HuH-7.5 (cell line): Measurements from ENCODE around the gene FAM181B.
A peak's percentile ranks its signal among the peaks of the same experiment; 100 is the strongest.

ENCODE experiments used
- DNase-seq: peaks from one replicate; pipeline ENCODE4 v3.0.0; 2011; ENCODE audit warnings: low spot score

Gene FAM181B

DNA sequence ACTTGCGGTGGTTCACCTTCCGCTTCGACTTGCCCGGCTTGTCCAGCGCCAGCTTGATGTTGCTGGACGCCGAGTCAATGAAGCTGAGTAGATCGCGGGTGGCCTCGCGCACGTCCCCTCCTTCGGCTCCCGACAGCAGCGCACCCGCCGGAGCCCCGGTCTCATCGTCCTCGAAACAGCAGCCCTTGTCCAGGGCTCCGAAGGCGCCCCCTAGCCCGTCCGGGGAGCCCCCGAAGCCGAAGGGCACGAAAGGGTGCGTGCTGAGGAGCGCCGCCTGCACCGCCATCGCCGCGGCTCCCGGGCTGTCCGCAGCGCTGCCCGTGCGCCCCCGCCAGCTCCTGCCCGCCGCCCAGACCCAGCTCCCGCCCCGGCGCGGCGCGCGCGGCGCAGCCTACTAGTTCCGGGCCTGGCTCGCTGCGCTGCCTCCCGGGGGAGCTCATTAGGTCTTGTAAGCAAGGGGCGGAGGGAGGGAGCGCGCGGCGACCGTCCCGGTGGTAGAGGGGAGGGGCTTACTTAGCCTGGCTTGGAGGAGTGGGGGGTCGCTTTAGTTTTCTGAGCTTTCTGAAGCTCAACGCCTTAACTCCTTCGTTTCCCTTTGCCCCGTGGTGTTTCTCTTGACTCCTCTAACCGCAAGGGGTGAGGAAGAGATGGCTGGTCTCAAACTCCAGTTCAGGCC lies at the start of gene FAM181B:
Gene FAM181B, minus strand, starts transcription at position 421 of the 676 bp plus-strand sequence. Its CDS starts 135 bp downstream, at position 286.
- DNase-seq = peak; percentile 37

- no peak for DNase-seq
Measured at GRCh38 chr11:82782825-82783374, 49.2 kb upstream of the FAM181B start.

DNA sequence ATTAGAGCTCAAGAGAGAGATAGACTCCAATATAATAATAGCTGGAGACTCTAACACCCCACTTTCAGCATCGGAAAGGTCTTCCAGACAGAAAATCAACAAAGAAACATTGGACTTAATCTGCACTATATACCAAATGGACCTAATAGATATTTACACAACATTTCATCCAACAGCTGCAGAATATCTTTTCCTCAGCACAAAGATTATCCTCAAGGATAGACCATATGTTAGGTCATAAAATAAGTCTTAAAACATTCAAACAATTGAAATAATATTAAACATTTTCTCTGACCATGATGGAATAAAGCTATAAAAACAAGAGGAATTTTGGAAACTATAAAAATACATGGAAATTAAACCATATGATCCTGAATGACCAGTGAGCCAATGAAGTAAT lies 45.1 kb upstream of the FAM181B start:
- no peak for DNase-seq

DNA sequence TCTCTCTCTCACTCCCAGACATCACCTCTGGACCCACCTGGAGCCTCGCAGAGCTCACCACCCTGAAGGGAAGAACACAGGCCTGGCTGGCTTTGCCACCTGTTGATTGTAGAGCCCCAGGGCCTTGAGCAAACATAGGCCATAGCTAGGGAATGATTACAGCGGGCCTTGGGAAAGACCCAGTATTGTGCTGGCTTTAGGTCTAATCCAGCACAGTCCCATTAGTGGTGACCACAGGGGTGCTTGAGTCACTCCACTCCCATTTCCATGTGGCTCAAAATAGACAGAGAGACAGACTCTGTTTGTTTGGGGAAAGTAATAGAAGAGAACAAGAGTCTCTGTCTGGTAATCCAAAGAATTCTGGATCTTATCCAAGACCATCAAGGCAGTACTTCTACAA lies 42.7 kb upstream of the FAM181B start:
- no peak for DNase-seq

DNA sequence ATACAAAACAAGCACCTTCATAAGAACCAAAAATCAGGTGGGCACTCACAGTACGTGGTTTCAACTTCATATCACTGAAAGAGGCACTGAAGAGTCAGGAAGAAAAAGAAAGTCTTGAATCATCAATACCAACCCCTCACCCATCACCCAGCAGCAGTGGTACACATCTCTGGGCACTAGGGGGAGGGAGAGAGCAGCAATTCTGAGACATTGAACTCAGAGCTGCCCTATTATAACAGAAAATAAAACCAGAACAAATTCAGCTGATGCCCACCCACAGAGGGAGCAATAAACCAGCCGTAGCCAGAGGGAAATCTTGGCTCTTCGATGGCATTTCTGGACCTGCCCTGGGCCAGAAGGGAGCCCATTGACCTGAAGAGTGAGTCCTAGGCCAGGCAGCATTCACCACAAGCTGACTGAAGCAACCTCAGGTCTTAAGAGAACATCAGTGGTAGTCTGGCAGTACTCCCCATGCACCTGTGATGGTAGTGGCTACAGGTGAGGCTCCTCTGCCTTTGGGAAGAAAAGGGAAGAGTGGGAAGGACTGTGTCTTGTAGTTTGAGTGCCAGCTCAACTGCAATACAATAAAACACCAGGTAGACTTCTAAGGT lies 42.2 kb upstream of the FAM181B start:
- peak; percentile 34 for DNase-seq

DNA sequence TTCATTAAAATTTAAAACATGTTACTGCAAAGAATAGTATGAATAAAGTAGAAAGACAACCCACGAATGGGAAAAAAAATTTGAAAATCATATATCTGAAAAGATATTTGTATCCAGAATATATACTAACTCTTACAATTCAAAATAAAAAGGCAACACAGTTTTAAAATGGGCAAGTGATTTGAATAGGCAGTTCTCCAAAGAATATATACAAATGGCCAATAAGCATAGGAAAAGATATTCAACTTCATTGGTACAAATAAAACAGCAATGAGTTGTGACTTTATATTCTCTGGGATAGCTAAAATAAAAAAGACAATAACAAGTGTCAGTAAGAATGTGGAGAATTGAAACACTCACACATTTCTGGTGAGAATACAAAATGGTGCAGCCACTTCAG lies 41.6 kb upstream of the FAM181B start:
- no peak for DNase-seq

GRCh38 chr11:82771781-82772180 lies 38.1 kb upstream of the FAM181B start:
- no peak for DNase-seq

DNA sequence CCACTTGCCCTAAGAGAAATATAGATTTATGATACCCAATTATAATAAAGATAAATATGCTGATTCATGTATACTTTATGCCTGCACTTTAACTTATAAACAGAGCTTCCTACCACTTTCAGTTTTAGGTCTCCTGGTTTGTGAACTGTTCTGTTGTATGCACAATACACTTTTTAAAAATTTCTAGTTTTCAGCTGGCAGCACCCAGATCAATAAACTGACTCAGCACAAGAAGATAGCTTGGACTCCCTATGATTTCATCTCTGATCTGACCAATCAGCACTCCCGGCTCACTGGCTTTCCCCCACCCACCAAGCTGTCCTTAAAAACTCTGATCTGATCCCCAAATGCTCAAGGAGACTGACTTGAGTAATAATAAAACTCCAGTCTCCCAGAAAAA lies 33.5 kb upstream of the FAM181B start:
- DNase-seq = no peak

- no peak for DNase-seq
Measured at GRCh38 chr11:82765466-82766034, 31.9 kb upstream of the FAM181B start.

GRCh38 chr11:82763167-82763566 lies 29.5 kb upstream of the FAM181B start:
- no peak for DNase-seq

- no peak for DNase-seq
Measured at GRCh38 chr11:82759649-82760048, 26.0 kb upstream of the FAM181B start.

DNA sequence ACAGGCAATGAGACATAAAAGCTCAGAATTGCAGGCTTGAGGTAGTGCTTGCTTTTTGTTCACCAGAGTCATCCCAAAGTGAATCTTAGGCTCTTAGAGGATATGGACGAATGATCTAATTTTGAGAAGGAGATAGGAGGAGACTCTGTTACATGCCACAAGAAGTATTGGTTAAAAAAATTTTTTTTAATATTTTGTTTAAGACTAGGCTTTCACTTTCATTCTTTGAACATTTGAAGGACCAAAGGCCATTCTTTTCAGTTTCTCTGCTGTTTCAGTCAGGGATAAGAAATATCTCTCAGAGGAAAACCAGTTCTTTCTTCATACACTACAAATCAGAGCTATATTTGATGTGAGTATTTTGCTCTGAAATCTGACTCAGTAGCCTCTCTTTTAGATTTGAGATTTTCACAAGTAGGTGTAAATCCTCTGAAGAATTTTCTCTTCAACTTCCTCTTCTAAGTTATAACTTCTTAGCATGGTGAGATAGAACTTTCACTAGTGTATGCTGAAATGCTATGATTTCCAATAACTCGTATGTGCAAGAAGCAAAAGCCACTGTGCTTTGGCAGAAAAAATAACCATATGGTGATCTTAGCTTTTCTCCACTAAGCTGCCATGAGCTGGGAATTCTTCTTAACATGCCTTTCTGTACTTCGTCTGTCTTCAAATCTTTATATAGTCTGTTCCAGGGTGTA lies 24.1 kb upstream of the FAM181B start:
- DNase-seq = no peak

DNA sequence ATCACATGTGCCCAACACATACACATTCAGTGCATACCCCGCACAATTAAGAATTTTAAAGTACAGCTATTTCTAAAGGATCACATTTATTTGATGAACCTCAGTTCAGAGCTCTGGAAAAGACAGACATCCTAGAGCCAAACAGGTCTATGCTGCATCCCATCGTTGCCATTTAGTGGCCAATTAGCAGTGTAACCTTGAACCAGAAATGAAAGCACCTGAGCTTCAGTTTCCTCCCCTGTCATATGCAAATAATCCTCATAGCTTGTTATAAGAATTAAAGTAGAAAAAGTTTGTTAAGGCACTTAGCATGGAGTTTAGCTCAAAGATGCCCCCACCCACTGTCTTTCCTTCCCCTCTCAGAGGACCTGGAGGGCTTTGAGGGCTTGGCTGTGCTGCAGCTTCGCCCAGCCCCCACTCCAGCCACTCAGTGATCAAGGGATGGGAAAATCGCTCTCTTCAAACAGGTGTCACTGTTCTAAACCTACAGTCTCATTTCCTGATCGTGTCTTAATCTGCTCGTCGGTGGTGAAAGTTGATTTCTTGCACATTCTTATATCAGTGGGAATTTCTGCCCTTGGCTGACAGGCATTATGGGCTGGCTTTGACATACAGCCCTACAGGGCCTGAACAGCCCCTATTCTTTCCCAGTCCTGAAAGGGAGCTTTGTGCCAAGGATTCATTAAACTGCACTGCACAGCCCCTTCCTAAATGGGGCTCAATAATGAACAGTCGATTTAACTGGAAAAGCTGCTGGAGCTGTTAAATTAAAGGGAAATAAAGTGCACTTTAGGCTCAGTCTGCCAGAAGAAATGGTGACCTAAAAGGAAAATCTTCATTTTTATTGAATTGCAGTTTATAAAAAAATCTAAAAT lies 23.3 kb upstream of the FAM181B start:
- DNase-seq = no peak

DNA sequence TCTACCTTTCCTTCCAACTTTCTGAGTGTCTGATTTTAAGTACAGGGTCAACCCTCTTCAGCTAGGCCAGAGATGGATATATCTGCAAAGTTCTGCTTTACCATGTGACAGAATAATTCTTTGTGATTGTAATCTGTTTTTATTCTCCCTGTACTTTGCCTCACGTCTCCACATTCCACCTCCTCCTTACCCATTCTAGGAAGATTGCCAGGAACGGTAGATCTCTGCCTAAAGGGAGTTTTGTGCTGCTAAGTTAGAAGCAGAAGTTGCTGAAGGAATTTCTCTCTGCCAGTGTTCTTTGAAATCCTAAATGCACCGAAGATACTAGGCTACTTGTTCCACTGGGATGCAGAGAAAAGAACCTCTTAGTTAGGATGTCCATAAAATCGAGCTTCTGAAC lies 20.7 kb upstream of the FAM181B start:
- DNase-seq = no peak

GRCh38 chr11:82753921-82754320 lies 20.3 kb upstream of the FAM181B start:
- DNase-seq = no peak

GRCh38 chr11:82752801-82753200 lies 19.1 kb upstream of the FAM181B start:
- no peak for DNase-seq

DNA sequence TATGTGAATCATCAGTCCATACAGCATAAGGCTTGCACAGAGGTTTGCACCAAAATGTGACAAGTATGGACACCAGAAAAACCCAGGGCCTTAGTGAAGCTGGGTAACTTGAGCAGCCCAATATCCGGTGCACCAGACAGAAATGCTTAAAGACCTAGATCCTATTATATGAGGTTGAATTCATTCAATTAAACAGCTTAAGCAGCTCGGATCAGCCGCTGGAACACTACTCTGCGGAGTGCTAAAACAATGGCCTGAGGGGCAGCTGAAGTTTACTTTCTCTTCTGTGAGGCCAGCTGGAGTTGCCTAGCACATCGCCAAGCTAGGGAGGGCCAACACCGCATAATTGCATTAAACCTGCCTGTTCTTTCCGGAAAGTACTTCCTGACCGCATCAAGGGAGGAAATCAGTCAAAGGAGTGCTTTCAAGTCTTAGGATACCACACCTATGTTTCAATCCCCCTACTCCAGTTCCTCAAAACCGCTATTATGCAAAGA lies 17.0 kb upstream of the FAM181B start:
- no peak for DNase-seq

GRCh38 chr11:82747471-82747870 lies 13.8 kb upstream of the FAM181B start:
- no peak for DNase-seq

- DNase-seq = no peak
Measured at GRCh38 chr11:82738091-82738490, 4.4 kb upstream of the FAM181B start.

- no peak for DNase-seq
Measured at GRCh38 chr11:82734120-82734479, 436 bp upstream of the FAM181B start.

DNA sequence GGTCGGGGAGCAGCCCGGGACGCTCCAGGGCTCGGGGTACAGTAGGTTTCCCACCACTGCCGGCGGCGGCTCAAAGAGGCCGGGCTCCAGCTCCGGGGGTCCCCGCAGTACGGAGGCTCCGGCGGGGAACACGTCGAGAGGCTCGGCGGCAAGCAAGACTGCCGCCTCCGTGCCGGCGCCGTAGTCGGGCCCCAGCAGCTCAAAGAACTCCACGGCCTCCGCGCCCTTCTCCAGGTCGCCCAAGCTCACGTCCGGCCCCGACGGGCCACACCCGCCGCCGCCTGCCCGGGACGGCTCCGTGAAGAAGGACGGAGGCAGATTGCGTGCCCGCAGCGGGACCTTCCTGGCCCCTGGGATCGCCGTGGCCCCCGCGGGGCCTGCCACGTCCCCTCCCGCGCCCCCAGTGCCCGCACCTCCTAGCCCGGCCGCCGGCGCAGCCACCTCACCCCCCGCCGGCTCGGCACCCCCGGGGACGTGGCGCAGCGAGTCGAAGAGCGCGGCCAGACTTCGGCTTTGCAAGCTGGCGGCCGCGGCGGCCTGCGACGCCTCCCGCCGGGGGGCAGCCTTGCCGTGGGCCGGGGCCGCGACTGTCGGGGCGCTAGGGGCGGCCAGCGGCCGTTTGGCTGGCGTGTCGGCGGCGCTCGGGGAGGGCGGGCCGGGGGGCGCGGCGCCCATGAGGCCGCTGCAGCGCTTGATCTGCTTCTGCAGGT lies 775 bp downstream of the FAM181B start:
- peak; percentile 17 for DNase-seq
